HG03045 (cell line): ENCODE results near the gene NOL11.
"Not testable (repeated sequence)": the region's sequence is repeated elsewhere in the genome, so short reads cannot be mapped to it uniquely, and the experiment has no call there.

Experiments used
- ATAC-seq: cut with Tn5 transposase; IDR thresholded peaks from one replicate; pipeline ENCODE4 v1.9.1; 2021; ENCODE audit warnings: mild to moderate bottlenecking, moderate library complexity; ENCODE audit not compliant: unreplicated experiment

NOL11 gene

GRCh38 chr17:67707442-67707841 is 10.3 kb upstream of the NOL11 start:
- no peak for ATAC-seq

- ATAC-seq, result no peak
These were observed 9.4 kb upstream of the NOL11 start for GRCh38 chr17:67708378-67708777.

- ATAC-seq, result no peak
These were observed 5.8 kb upstream of the NOL11 start for GRCh38 chr17:67711916-67712315.

- ATAC-seq, result no peak
These were observed 5.4 kb upstream of the NOL11 start for GRCh38 chr17:67712375-67712774.

- ATAC-seq, result no peak
These were observed 4.6 kb upstream of the NOL11 start for GRCh38 chr17:67713169-67713568.

GRCh38 chr17:67716405-67716798 is 1.3 kb upstream of the NOL11 start:
- no peak for ATAC-seq

GRCh38 chr17:67717192-67717623 is 528 bp upstream of the NOL11 start:
- no peak for ATAC-seq

- no peak for ATAC-seq
These were observed 697 bp downstream of the NOL11 start for GRCh38 chr17:67718325-67718941.

- no peak for ATAC-seq
These were observed 7.6 kb downstream of the NOL11 start for GRCh38 chr17:67725373-67725791.

- no peak for ATAC-seq
These were observed 8.1 kb downstream of the NOL11 start for GRCh38 chr17:67725807-67726206.

- ATAC-seq, result not testable (repeated sequence)
These were observed 9.7 kb downstream of the NOL11 start for GRCh38 chr17:67727152-67728039.

GRCh38 chr17:67729903-67730302 is 12.2 kb downstream of the NOL11 start:
- no peak for ATAC-seq

GRCh38 chr17:67730731-67731130 is 13.0 kb downstream of the NOL11 start:
- no peak for ATAC-seq

- no peak for ATAC-seq
These were observed 15.7 kb downstream of the NOL11 start for GRCh38 chr17:67733449-67733848.

- no peak for ATAC-seq
These were observed 19.4 kb downstream of the NOL11 start for GRCh38 chr17:67737145-67737544.

- no peak for ATAC-seq
These were observed 24.3 kb downstream of the NOL11 start for GRCh38 chr17:67742025-67742424.

- no peak for ATAC-seq
These were observed 29.2 kb downstream of the NOL11 start for GRCh38 chr17:67746704-67747571.

GRCh38 chr17:67747681-67748235 is 30.0 kb downstream of the NOL11 start:
- ATAC-seq, result no peak

- ATAC-seq, result no peak
These were observed 32.3 kb downstream of the NOL11 start for GRCh38 chr17:67750067-67750466.

GRCh38 chr17:67751101-67752074 is 33.7 kb downstream of the NOL11 start:
- no peak for ATAC-seq
